ENCODE results near the gene OPTN. TPM values are rescaled to one million over a fixed set of nuclear protein-coding genes. Genes with fewer than 3 reads are reported as not detected.
"Not testable (repeated sequence)": the region's sequence is repeated elsewhere in the genome, so short reads cannot be mapped to it uniquely, and the experiment has no call there.

The OPTN gene
- total RNA-seq, 1 experiment from 2014 or later, result 79.6 TPM

GRCh38 chr10:13090289-13090688 lies 9.7 kb upstream of the OPTN start:
- no peaks in the 10 kb centered on the region for H3K27me3 Mint-ChIP-seq (ENCODE audit: insufficient read depth, unreplicated experiment)
- H3K9me3 Mint-ChIP-seq (ENCODE audit: unreplicated experiment), result no peaks in the 10 kb centered on the region
- no peaks in the 10 kb centered on the region for H3K36me3 Mint-ChIP-seq (ENCODE audit: insufficient read depth, unreplicated experiment)
- H3K4me1 Mint-ChIP-seq (ENCODE audit: insufficient read depth, unreplicated experiment), result peaks cover 12% of the 10 kb centered on the region
- DNase-seq (ENCODE audit: unreplicated experiment), result no peak
- intact Hi-C loops (cut with micrococcal nuclease), result no loop called here
- no peak overlapping the region for H3K27ac Mint-ChIP-seq (ENCODE audit: low read depth, unreplicated experiment)
- CTCF ChIA-PET, result interaction anchor here (0.5 to 0.7 kb wide), 3 partner anchors 15 to 697 kb away, joined by 3 to 4 read pairs (median 3); no protein-coding TSS in a partner anchor
- no TSS peak for BruUV-seq (replicated peaks)
- POLR2A ChIA-PET, result no interaction called here
- H3K4me3 Mint-ChIP-seq (ENCODE audit: unreplicated experiment), result no peak overlapping the region
- TF ChIP-seq CTCF (IDR thresholded peaks at IDR 0.05; ENCODE audit: unreplicated experiment), result no peak

GRCh38 chr10:13091801-13092200 lies 8.2 kb upstream of the OPTN start:
- Mint-ChIP-seq H3K27me3 (ENCODE audit: insufficient read depth, unreplicated experiment) (no peaks in the 10 kb centered on the region), H3K4me3 (ENCODE audit: unreplicated experiment) (no peak overlapping the region), H3K9me3 (ENCODE audit: unreplicated experiment) (no peaks in the 10 kb centered on the region), H3K36me3 (ENCODE audit: insufficient read depth, unreplicated experiment) (no peaks in the 10 kb centered on the region), H3K4me1 (ENCODE audit: insufficient read depth, unreplicated experiment) (peaks cover 12% of the 10 kb centered on the region), H3K27ac (ENCODE audit: low read depth, unreplicated experiment) (no peak overlapping the region)
- BruUV-seq (replicated peaks), result no TSS peak
- no peak for DNase-seq (ENCODE audit: unreplicated experiment)
- POLR2A ChIA-PET, result interaction anchor here (0.6 to 0.8 kb wide), 2 partner anchors 738 to 821 kb away, joined by 3 read pairs; no protein-coding TSS in a partner anchor
- intact Hi-C loops (cut with micrococcal nuclease), result no loop called here
- no peak for TF ChIP-seq CTCF (IDR thresholded peaks at IDR 0.05; ENCODE audit: unreplicated experiment)
- CTCF ChIA-PET, result interaction anchor here (0.6 to 1.5 kb wide), 2 partner anchors 17 to 81 kb away, joined by 3 to 7 read pairs; no protein-coding TSS in a partner anchor

- Mint-ChIP-seq H3K27ac (ENCODE audit: low read depth, unreplicated experiment) (no peak overlapping the region), H3K4me3 (ENCODE audit: unreplicated experiment) (no peak overlapping the region), H3K36me3 (ENCODE audit: insufficient read depth, unreplicated experiment) (no peaks in the 10 kb centered on the region), H3K4me1 (ENCODE audit: insufficient read depth, unreplicated experiment) (peaks cover 12% of the 10 kb centered on the region), H3K27me3 (ENCODE audit: insufficient read depth, unreplicated experiment) (no peaks in the 10 kb centered on the region), H3K9me3 (ENCODE audit: unreplicated experiment) (no peaks in the 10 kb centered on the region)
- no peak for DNase-seq (ENCODE audit: unreplicated experiment)
- BruUV-seq (replicated peaks), result no TSS peak
- ChIA-PET CTCF (interaction anchor here (0.6 to 1.5 kb wide), 5 partner anchors 18 to 197 kb away, joined by 3 to 7 read pairs (median 5); no protein-coding TSS in a partner anchor), POLR2A (interaction anchor here (0.7 to 0.8 kb wide), 2 partner anchors 11 to 739 kb away, joined by 3 read pairs; no protein-coding TSS in a partner anchor)
- TF ChIP-seq CTCF (IDR thresholded peaks at IDR 0.05; ENCODE audit: unreplicated experiment), result no peak
- intact Hi-C loops (cut with micrococcal nuclease), result no loop called here
Observed at GRCh38 chr10:13092291-13093102, 7.5 kb upstream of the OPTN start.

- H3K27me3 Mint-ChIP-seq (ENCODE audit: insufficient read depth, unreplicated experiment); DNase-seq (ENCODE audit: unreplicated experiment); H3K4me1 Mint-ChIP-seq (ENCODE audit: insufficient read depth, unreplicated experiment); H3K27ac Mint-ChIP-seq (ENCODE audit: low read depth, unreplicated experiment); intact Hi-C loops (cut with micrococcal nuclease); H3K36me3 Mint-ChIP-seq (ENCODE audit: insufficient read depth, unreplicated experiment); BruUV-seq (replicated peaks); H3K4me3 Mint-ChIP-seq (ENCODE audit: unreplicated experiment); H3K9me3 Mint-ChIP-seq (ENCODE audit: unreplicated experiment); POLR2A ChIA-PET: not testable (repeated sequence)
- CTCF ChIA-PET, result interaction anchor here (1.4 kb wide), 1 partner anchor 19 kb away, joined by 7 read pairs; no protein-coding TSS in a partner anchor
Observed at GRCh38 chr10:13094082-13094481, 5.9 kb upstream of the OPTN start.
